ENCODE measurements around the gene MIB2. TPM values are rescaled to one million over a fixed set of nuclear protein-coding genes. Genes with fewer than 3 reads are reported as not detected.
A peak's percentile ranks its signal among the peaks of the same experiment; 100 is the strongest.

The MIB2 gene
- polyA plus RNA-seq, 3 donors: 5.4 to 65.7 (median 5.6) TPM

- Mint-ChIP-seq H3K36me3 (peaks cover 4 to 12% of the 10 kb centered on the region in 2 donors), H3K27ac (no peak overlapping the region), H3K4me1 (peaks cover 2% of the 10 kb centered on the region), H3K9me3 (peaks cover 0 to 11% (median 3%) of the 10 kb centered on the region in 7 donors), H3K27me3 (ENCODE audit: low read depth in 3 of 3) (peaks cover 14 to 44% (median 22%) of the 10 kb centered on the region in 3 donors), H3K4me3 (peak overlapping the region in 1 of 2 donors; percentile 35)
- Histone ChIP-seq H3K4me2 (replicated peaks; ENCODE audit: extremely low read depth, low read length, poor library complexity, severe bottlenecking) (no peak overlapping the region), H3K9me3 (replicated peaks in 1 of 2; ENCODE audit: control insufficient read depth in 1 of 2, insufficient read depth in 1 of 2, low read length in 2 of 2) (no peaks in the 10 kb centered on the region), H3K27ac (ENCODE audit: low read depth in 1 of 2, low read length in 2 of 2) (no peak overlapping the region), H3K4me3 (replicated peaks in 1 of 3; ENCODE audit: low read depth in 2 of 3, low read length in 3 of 3) (no peak overlapping the region), H3K4me1 (ENCODE audit: control insufficient read depth in 1 of 2, insufficient read depth in 2 of 2, low read length in 2 of 2) (peaks cover 3 to 9% of the 10 kb centered on the region in 2 donors), H4K20me1 (ENCODE audit: insufficient read depth, low read length) (no peaks in the 10 kb centered on the region), H3K9ac (ENCODE audit: insufficient read depth, low read length, poor library complexity, severe bottlenecking) (no peak overlapping the region), H3K79me2 (ENCODE audit: insufficient read depth, low read length) (no peaks in the 10 kb centered on the region), H3K27me3 (ENCODE audit: control insufficient read depth in 2 of 2, insufficient read depth in 2 of 2, low read length in 2 of 2) (peaks cover 11 to 30% of the 10 kb centered on the region in 2 donors), H2AFZ (ENCODE audit: insufficient read depth, low read depth, low read length, poor library complexity, severe bottlenecking) (no peak overlapping the region), H3K36me3 (replicated peaks in 1 of 2; ENCODE audit: control insufficient read depth in 1 of 2, insufficient read depth in 2 of 2, low read length in 2 of 2) (no peaks in the 10 kb centered on the region)
- peak in 1 of 3 donors; percentile 4 for DNase-seq
- no peak for TF ChIP-seq CTCF (IDR thresholded peaks at IDR 0.05)
- intact Hi-C loops (cut with micrococcal nuclease): no loop called here
- WGBS (ENCODE audit: insufficient coverage): 96% methylated on average over 49 of the region's 53 CpGs
These were observed 12.8 kb downstream of the MIB2 start for GRCh38 chr1:1627829-1628753.

DNA sequence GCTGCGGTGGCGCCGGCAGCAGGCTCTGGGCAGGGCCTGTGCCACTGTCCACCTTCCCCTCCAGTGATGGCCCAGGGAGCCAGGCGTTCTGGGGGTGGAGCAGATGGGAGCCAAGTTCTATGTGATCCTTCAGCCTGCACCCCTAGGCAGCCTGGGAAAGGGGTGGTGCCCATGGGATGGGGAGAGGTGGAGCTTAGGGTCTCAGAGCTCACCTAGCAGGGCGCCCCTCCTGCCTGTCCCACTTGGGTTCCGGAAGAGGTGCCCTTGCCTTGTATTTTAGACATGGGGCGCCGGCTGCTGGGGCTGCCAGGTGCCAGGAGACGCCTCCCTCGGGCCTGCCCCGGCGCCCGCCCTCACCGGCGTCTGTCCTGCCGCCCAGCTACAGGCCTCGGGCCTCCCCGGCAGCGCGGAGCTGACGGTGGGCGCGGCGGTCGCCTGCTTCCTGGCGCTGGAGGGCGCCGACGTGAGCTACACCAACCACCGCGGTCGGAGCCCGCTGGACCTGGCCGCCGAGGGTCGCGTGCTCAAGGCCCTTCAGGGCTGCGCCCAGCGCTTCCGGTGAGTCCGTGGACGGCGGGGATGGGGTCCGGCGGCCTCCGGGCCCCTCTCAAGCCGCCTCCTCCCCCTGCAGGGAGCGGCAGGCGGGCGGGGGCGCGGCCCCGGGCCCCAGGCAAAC is 13.6 kb downstream of the MIB2 start:
- Histone ChIP-seq H3K4me1 (ENCODE audit: control insufficient read depth in 1 of 2, insufficient read depth in 2 of 2, low read length in 2 of 2) (peaks cover 3 to 9% of the 10 kb centered on the region in 2 donors), H3K27ac (ENCODE audit: low read depth in 1 of 2, low read length in 2 of 2) (no peak overlapping the region), H3K9ac (ENCODE audit: insufficient read depth, low read length, poor library complexity, severe bottlenecking) (no peak overlapping the region), H2AFZ (ENCODE audit: insufficient read depth, low read depth, low read length, poor library complexity, severe bottlenecking) (no peak overlapping the region), H4K20me1 (ENCODE audit: insufficient read depth, low read length) (no peaks in the 10 kb centered on the region), H3K27me3 (ENCODE audit: control insufficient read depth in 2 of 2, insufficient read depth in 2 of 2, low read length in 2 of 2) (peaks cover 11 to 30% of the 10 kb centered on the region in 2 donors), H3K36me3 (replicated peaks in 1 of 2; ENCODE audit: control insufficient read depth in 1 of 2, insufficient read depth in 2 of 2, low read length in 2 of 2) (no peaks in the 10 kb centered on the region), H3K4me2 (replicated peaks; ENCODE audit: extremely low read depth, low read length, poor library complexity, severe bottlenecking) (no peak overlapping the region), H3K4me3 (replicated peaks in 1 of 3; ENCODE audit: low read depth in 2 of 3, low read length in 3 of 3) (no peak overlapping the region), H3K79me2 (ENCODE audit: insufficient read depth, low read length) (no peaks in the 10 kb centered on the region), H3K9me3 (replicated peaks in 1 of 2; ENCODE audit: control insufficient read depth in 1 of 2, insufficient read depth in 1 of 2, low read length in 2 of 2) (no peaks in the 10 kb centered on the region)
- Mint-ChIP-seq H3K4me3 (peak overlapping the region in 1 of 2 donors; percentile 35), H3K27me3 (ENCODE audit: low read depth in 3 of 3) (peaks cover 14 to 44% (median 22%) of the 10 kb centered on the region in 3 donors), H3K27ac (no peak overlapping the region), H3K36me3 (peaks cover 4 to 12% of the 10 kb centered on the region in 2 donors), H3K9me3 (peaks cover 0 to 11% (median 3%) of the 10 kb centered on the region in 7 donors), H3K4me1 (peaks cover 2% of the 10 kb centered on the region)
- DNase-seq: peak in 1 of 3 donors; percentile 3
- intact Hi-C loops (cut with micrococcal nuclease): no loop called here
- no peak for TF ChIP-seq CTCF (IDR thresholded peaks at IDR 0.05)
- 28% methylated on average over 47 of the region's 53 CpGs for WGBS (ENCODE audit: insufficient coverage)
